ENCODE data around the gene KIF4A.
A peak's percentile ranks its signal among the peaks of the same experiment; 100 is the strongest.
"Not testable (repeated sequence)": the region's sequence is repeated elsewhere in the genome, so short reads cannot be mapped to it uniquely, and the experiment has no call there.

The KIF4A gene, protein sequence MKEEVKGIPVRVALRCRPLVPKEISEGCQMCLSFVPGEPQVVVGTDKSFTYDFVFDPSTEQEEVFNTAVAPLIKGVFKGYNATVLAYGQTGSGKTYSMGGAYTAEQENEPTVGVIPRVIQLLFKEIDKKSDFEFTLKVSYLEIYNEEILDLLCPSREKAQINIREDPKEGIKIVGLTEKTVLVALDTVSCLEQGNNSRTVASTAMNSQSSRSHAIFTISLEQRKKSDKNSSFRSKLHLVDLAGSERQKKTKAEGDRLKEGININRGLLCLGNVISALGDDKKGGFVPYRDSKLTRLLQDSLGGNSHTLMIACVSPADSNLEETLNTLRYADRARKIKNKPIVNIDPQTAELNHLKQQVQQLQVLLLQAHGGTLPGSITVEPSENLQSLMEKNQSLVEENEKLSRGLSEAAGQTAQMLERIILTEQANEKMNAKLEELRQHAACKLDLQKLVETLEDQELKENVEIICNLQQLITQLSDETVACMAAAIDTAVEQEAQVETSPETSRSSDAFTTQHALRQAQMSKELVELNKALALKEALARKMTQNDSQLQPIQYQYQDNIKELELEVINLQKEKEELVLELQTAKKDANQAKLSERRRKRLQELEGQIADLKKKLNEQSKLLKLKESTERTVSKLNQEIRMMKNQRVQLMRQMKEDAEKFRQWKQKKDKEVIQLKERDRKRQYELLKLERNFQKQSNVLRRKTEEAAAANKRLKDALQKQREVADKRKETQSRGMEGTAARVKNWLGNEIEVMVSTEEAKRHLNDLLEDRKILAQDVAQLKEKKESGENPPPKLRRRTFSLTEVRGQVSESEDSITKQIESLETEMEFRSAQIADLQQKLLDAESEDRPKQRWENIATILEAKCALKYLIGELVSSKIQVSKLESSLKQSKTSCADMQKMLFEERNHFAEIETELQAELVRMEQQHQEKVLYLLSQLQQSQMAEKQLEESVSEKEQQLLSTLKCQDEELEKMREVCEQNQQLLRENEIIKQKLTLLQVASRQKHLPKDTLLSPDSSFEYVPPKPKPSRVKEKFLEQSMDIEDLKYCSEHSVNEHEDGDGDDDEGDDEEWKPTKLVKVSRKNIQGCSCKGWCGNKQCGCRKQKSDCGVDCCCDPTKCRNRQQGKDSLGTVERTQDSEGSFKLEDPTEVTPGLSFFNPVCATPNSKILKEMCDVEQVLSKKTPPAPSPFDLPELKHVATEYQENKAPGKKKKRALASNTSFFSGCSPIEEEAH

GRCh38 chrX:70289793-70290770 is at the start of gene KIF4A, which contains the start of gene PDZD11:
TSS of gene KIF4A (plus strand) at chrX:70290104. CDS start at chrX:70290459, 355 bp downstream.
TSS of gene PDZD11 (minus strand) at chrX:70289927. CDS start at chrX:70289341, 586 bp downstream.
- ChIA-PET POLR2A (interaction anchor here (1.0 kb wide), 1 partner anchor 12 kb away, joined by 3 read pairs; no protein-coding TSS in a partner anchor), CTCF (interaction anchor here (1.1 kb wide), 1 partner anchor 10 kb away, joined by 4 read pairs; no protein-coding TSS in a partner anchor)
- peak within 1 kb of the TSS; percentile 76 for H3K4me3 ChIP-seq (ENCODE audit: low read depth, low read length)
- no peak for TF ChIP-seq CTCF (IDR thresholded peaks at IDR 0.05; ENCODE audit: insufficient read depth, low read length, missing control alignments)
- no peak for DNase-seq (ENCODE audit: low read depth, low spot score)

DNA sequence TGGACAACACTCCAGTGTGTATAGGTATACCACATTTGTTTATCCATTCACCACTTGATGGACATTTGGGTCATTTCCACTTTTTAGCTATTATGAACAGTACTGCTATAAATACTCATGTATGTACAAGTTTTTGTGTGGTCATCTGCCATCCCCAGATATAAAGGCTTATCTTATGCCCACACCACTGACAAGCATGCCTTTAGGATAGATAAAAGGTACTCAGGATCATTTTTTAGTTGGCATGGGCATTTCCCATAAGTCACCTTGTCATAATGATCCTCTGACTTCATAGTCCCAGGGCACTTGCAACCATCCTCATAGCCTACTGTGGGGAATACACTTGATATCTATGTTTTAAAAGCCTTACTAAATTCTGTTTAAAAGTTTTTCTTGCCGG is 49.2 kb upstream of the KIF4A start:
- ChIA-PET CTCF (no interaction called here), POLR2A (no interaction called here)
- H3K4me3 ChIP-seq (ENCODE audit: low read depth, low read length): no peak overlapping the region
- no peak for TF ChIP-seq CTCF (IDR thresholded peaks at IDR 0.05; ENCODE audit: insufficient read depth, low read length, missing control alignments)
- DNase-seq (ENCODE audit: low read depth, low spot score): no peak

GRCh38 chrX:70241501-70241900 is 48.4 kb upstream of the KIF4A start:
- TF ChIP-seq CTCF (IDR thresholded peaks at IDR 0.05; ENCODE audit: insufficient read depth, low read length, missing control alignments): no peak
- CTCF ChIA-PET: no interaction called here
- H3K4me3 ChIP-seq (ENCODE audit: low read depth, low read length): no peak overlapping the region
- POLR2A ChIA-PET: no interaction called here
- no peak for DNase-seq (ENCODE audit: low read depth, low spot score)

DNA sequence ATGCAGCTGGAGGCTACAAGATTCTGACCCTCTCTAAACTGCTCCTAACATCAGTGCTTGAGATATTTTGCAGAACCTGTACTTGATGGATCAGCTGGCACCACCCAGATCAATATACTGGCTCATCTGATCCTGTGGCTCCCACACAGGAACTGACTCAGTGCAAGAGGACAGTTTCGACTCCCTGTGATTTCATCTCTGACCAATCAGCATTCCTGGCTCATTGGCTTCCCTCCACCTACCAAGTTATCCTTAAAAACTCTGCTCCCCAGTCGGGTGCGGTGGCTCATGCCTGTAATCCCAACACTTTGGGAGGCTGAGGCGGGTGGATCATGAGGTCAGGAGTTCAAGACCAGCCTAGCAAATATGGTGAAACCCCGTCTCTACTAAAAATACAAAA is 46.3 kb upstream of the KIF4A start:
- H3K4me3 ChIP-seq (ENCODE audit: low read depth, low read length); CTCF ChIA-PET; DNase-seq (ENCODE audit: low read depth, low spot score); POLR2A ChIA-PET: not testable (repeated sequence)

GRCh38 chrX:70244881-70245280 is 45.0 kb upstream of the KIF4A start:
- DNase-seq (ENCODE audit: low read depth, low spot score): no peak
- ChIA-PET POLR2A (no interaction called here), CTCF (no interaction called here)
- no peak for TF ChIP-seq CTCF (IDR thresholded peaks at IDR 0.05; ENCODE audit: insufficient read depth, low read length, missing control alignments)
- no peak overlapping the region for H3K4me3 ChIP-seq (ENCODE audit: low read depth, low read length)

- ChIA-PET POLR2A (no interaction called here), CTCF (no interaction called here)
- no peak for DNase-seq (ENCODE audit: low read depth, low spot score)
- TF ChIP-seq CTCF (IDR thresholded peaks at IDR 0.05; ENCODE audit: insufficient read depth, low read length, missing control alignments): no peak
- no peak overlapping the region for H3K4me3 ChIP-seq (ENCODE audit: low read depth, low read length)
Measured at GRCh38 chrX:70247252-70247651, 42.7 kb upstream of the KIF4A start.
